Natural killer cell treated with Interleukin-12 subunit alpha and Interleukin-12 subunit beta and Interleukin-15 and Interleukin-18, amount 100 ng/mL, for 72 hours (primary cell): ENCODE measurements around the gene RAB6C. TPM values are rescaled to one million over a fixed set of nuclear protein-coding genes. Genes with fewer than 3 reads are reported as not detected.
"Not testable (repeated sequence)": the region's sequence is repeated elsewhere in the genome, so short reads cannot be mapped to it uniquely, and the experiment has no call there.

ENCODE experiments used
- ATAC-seq, 2 donors: fragments of 150-1000 bp; cut with Tn5 transposase in 1 of 2; sonication (Bioruptor Pico), chemical (Tn5 transposase) in 1 of 2; 2 replicates each; pipeline ENCODE4 v1.10.0; 2021
- DNase-seq: peaks from one replicate; pipeline ENCODE4 v3.0.0; 2022; ENCODE audit warnings: low spot score
- H3K27ac Mint-ChIP-seq, 2 donors: 1 replicate in 1 of 2; 2 replicates in 1 of 2; pipeline ENCODE4 v1.8.0; 2022; ENCODE audit warnings: mixed read lengths in 2 of 2, mild to moderate bottlenecking in 1 of 2, moderate library complexity in 1 of 2
- H3K27me3 Mint-ChIP-seq, 2 donors: 1 replicate in 1 of 2; 2 replicates in 1 of 2; pipeline ENCODE4 v1.8.0; 2022; ENCODE audit warnings: mixed read lengths in 2 of 2
- H3K36me3 Mint-ChIP-seq: one replicate; pipeline ENCODE4 v1.8.0; 2022; ENCODE audit warnings: mixed read lengths
- H3K4me1 Mint-ChIP-seq, 2 donors: 1 replicate in 1 of 2; 2 replicates in 1 of 2; pipeline ENCODE4 v1.8.0; 2022; ENCODE audit warnings: low read depth in 2 of 2, mixed read lengths in 2 of 2, mild to moderate bottlenecking in 1 of 2
- H3K4me3 Mint-ChIP-seq: one replicate; pipeline ENCODE4 v1.8.0; 2022; ENCODE audit warnings: mixed read lengths
- H3K9me3 Mint-ChIP-seq: 2 replicates; pipeline ENCODE4 v1.8.0; 2022; ENCODE audit warnings: mixed read lengths
- total RNA-seq, 2 donors: library from RNA; stranded (reverse); gene quantifications; one replicate each; pipeline ENCODE4 v1.2.3, GENCODE V29; 2022

The RAB6C gene
- total RNA-seq, 2 donors from 2014 or later, result not detected

DNA sequence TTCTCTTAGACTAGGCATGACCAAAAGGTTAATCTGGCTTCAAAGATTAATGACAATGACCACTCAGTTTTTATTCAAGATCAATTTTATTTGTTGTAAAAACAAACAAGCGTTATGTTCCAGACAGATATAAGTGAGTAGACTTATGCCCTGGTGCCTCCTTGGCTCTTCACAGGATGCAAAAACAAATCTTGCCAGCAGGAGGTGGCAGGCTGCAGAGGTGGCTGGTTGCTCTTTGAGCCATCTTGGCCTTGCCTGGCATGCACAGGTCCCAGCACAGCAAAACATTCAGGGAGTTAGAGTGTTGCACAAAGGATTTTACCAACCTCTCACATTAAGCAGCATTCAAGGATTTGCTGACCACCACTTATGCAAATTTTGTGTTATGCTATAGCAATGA is 46.5 kb downstream of the RAB6C start:
- not testable (repeated sequence) for DNase-seq, H3K4me3 Mint-ChIP-seq, ATAC-seq, H3K4me1 Mint-ChIP-seq, H3K27ac Mint-ChIP-seq, H3K9me3 Mint-ChIP-seq, H3K36me3 Mint-ChIP-seq
- peaks cover 27 to 52% of the 10 kb centered on the region in 2 donors for H3K27me3 Mint-ChIP-seq

Other genes with a start within 250 kb of the RAB6C start
- gene POTEF, start 149.6 kb downstream of the RAB6C start, total RNA-seq, result not detected
- 1 to 10 TPM in 1 of 2 donors, under 1 TPM in 1; 0.83 to 1.7 TPM for gene CCDC74B, start 165.4 kb downstream of the RAB6C start, total RNA-seq
- 100 to 1,000 TPM in 1 of 2 donors, 10 to 100 TPM in 1; 84.8 to 122 TPM for gene SMPD4, start 201.9 kb downstream of the RAB6C start, total RNA-seq
- gene MZT2B, start 202.6 kb downstream of the RAB6C start, total RNA-seq, result 100 to 1,000 TPM; 179 to 231 TPM
- not detected for gene TUBA3E, start 218.8 kb downstream of the RAB6C start, total RNA-seq